GM12892 (cell line): ENCODE data around the gene ZNF423.

ENCODE experiments used
- DNase-seq: peaks from one replicate; pipeline ENCODE4 v3.0.0; 2011; ENCODE audit not compliant: insufficient read length
- FAIRE-seq: peaks from 2 replicates; lab custom pipeline; 2011; peaks lifted over from hg19 to GRCh38; lab: Jason Lieb, UNC
- POLR2A ChIP-seq: IDR thresholded peaks from 2 replicates; pipeline ENCODE4 v1.6.1; 2011; ENCODE audit warnings: low read depth, low read length, control low read depth
- POLR2AphosphoS5 ChIP-seq: IDR thresholded peaks from 2 replicates; pipeline ENCODE4 v1.6.1; 2011; ENCODE audit warnings: low read depth, low read length, control low read depth
- TAF1 ChIP-seq: IDR thresholded peaks from 2 replicates; pipeline ENCODE4 v1.6.1; 2011; ENCODE audit warnings: low read depth, mild to moderate bottlenecking, control low read depth, low read length, borderline replicate concordance

ZNF423 gene

DNA sequence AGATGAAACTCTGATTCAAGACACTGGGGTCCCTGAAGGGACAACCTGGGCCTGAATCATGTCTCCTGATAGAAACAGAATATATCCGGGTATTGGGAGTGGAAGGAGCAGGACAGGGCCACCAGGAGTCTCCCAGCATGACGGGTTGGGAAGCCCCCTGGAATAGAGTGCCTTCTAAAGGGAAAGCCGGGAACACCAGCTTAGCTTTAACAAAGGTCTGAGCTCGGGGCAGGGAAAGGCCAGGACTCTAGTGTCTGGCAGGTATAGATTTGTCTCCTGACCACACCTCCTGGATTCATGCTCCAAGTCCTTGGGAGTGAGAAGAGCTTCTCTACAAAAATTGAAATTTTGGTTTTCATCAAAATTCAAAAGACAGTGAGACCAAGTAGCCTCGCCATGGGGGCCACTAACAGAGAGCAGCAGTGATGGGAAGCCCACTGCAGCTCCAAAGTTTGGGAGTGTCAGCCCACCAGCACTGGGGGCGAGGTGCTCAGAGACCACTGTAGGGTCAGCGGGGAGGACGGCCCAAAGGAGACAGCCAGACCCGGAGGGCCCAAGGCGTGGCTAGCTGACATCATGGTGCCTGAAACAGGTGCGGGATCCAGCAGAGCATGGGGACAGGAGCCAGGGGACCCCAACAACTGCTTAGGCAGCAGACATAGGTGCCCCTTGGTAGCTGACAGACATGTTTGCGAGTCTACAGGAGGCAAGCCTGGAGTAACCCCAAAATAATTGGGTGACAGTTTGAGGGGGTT, 401.3 kb downstream of the ZNF423 start:
- TF ChIP-seq TAF1: no peak
- TF ChIP-seq POLR2A: no peak
- TF ChIP-seq POLR2AphosphoS5: no peak
- FAIRE-seq: no peak
- no peak for DNase-seq

DNA sequence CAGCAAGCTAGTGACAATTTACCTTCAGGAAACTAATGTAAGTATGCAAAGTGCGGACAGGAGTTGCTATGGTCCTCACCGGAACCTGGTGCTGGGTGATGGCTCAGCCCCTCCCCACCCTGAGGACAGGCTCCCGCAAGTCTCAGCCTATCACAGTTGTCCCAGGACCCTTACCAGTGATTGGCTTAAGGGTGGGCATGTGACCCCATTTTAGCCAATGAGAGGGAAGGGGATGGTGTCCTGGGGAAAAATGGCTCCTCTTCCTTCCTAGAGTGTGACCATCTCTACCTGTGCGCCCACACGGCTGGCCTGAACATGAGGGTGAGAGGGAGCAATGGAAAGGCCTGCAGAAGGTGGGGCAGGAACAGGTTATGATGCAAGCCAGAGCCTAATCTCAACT, 401.9 kb downstream of the ZNF423 start:
- TF ChIP-seq TAF1 (no peak), POLR2A (no peak)
- DNase-seq: no peak

DNA sequence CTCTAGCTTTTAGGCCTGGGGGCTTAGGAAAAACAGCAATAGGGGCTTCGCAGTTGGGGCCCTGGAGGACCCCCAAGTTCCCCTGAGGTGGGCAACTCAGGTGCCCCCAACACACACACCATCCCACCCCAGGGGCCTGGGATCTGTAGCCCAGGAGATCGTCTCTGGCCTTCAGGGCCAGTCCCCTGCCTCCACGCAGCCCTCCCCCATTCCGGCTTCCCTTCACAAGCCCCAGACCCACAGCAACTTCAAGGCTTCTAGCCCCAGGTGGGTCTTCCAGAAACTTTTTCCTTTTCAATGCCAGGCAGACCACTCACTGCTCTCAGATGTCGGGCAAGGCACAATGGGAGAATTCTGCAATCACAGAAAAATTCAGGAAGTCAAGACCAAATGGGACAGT, 402.9 kb downstream of the ZNF423 start:
- no peak for FAIRE-seq
- no peak for DNase-seq
- TF ChIP-seq POLR2AphosphoS5: no peak

More for the DNA sequence above, 401.9 kb downstream of the ZNF423 start:
- no peak for FAIRE-seq

DNA sequence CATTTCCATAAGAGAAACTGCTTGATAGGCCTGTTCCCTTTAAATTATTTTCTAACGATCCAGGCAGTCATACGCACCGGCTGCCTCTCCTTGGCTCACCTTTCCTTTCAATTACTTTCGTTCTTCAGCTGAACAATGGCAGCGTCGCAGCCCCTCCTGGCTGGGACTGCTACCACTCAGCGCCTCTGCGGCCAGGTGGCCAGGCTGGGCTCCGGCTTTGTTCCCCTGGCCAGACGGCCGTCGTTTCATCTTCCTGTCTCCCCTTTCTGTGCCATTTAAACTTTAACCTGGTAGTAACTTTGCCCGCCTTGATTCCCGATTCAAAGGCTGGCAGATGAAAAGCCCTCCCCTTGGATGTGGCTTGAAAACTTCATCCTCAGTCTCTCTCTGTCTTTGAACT, 403.3 kb downstream of the ZNF423 start:
- TF ChIP-seq POLR2A (no peak), POLR2AphosphoS5 (no peak), TAF1 (no peak)
- DNase-seq: no peak
- FAIRE-seq: no peak

DNA sequence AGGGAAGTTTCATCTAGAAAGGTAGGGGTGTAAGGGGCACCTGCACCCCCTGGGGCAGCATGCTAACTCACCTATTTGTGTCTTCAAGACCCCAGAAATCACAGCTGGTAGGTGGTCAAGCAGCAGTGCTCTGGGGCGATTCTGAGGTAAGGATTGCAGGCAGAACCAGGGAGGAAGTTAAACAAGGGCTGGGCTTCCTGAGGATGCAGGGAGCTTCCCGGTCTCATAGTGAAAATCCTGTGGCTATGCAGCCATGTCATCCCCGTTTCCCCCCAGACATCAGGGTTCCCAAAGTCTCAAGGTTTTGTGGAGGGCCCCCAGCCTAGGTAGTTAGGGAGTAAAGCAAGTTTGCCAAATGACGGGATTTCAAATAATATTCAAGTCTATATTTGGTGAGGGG, 403.8 kb downstream of the ZNF423 start:
- no peak for FAIRE-seq
- TF ChIP-seq POLR2AphosphoS5 (no peak), POLR2A (no peak), TAF1 (no peak)
- no peak for DNase-seq

DNA sequence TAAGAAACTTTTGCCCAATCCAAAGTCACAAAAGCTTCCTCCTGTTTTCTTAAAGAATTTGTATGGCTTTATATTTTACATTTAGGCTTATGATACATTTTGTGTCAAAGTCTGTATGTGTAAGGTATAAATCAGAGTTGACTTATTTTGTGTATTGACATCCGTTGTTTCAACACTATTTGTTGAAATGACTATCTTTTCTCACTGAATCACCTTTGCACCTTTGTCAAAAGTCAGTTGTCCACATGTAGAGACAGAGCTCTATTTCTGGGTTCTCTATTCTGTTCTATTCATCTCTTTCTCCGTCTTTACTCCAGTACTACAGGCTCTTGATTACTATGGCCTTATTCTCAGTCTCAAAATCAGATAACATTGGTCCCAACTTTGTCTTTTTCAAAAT, 409.1 kb downstream of the ZNF423 start:
- no peak for TF ChIP-seq POLR2AphosphoS5
- TF ChIP-seq POLR2A: no peak
- TF ChIP-seq TAF1: no peak
- DNase-seq: no peak
- no peak for FAIRE-seq

DNA sequence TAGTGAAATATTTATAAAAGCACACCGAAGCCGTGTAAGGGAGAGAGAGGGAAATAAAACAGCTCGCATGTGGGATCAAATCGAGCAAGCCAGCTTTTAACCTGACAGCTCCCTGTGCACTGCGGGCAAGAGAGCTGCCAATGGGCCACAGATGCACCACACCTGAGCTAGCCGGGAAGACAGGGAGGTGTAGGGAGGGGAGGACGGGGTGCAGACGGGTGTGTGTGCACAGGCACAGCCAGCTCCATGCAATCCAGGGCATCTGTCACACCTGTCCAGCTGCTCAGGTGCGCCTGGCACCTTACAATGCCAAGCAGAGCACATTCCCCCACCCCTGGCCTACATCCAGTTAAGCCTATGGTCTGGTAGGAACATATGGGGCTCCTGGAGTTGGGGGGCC, 412.3 kb downstream of the ZNF423 start:
- DNase-seq (no peak), FAIRE-seq (no peak)
- TF ChIP-seq POLR2AphosphoS5: no peak
- no peak for TF ChIP-seq TAF1
- no peak for TF ChIP-seq POLR2A

DNA sequence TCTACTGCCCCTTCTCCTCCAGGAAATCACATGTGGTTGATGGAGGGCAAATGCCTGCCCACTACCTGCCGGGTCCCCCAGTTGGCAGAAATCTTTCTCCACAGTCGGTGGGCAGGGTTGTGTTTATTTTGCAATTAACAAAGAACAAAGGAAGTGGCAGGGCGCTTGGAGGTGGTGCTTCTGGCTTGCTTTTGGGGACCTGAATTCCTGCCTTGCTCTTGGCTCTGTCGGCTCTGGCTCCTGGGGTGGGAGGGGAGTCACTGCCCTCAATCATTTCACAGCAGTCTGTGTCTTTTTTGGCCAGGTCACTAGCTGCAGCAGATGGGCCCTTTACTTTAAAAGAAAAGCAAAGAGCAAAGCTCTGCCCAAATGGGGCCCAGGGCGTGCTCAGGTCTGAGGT, 413.1 kb downstream of the ZNF423 start:
- no peak for DNase-seq
- no peak for FAIRE-seq
- TF ChIP-seq TAF1 (no peak), POLR2AphosphoS5 (no peak), POLR2A (no peak)

DNA sequence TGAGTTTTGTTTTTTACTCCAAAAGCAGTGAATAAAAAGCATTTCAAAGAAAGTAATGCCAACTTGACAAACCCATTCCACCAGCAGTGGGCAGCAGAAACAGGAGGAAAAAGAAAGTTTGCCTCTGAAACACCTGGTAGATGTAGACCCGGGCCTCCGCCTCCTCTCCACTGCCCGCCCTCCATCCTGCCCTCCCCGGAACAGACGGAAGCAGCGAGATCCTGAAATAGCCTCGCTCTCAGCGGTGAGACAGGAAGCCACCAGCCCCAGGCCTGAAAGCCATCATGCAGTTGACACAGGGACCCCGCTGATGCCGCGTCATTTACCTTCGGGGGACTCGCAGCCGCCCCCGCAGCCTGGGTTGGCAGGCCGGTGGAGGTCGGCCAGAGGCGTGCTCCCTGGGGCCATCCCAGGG, 414.5 kb downstream of the ZNF423 start:
- TF ChIP-seq POLR2A (peak; percentile 72; the same call in 1 of the 2 replicates), POLR2AphosphoS5 (peak; percentile 63), TAF1 (no peak)
- DNase-seq (peak; percentile 74), FAIRE-seq (peak; percentile 96)

DNA sequence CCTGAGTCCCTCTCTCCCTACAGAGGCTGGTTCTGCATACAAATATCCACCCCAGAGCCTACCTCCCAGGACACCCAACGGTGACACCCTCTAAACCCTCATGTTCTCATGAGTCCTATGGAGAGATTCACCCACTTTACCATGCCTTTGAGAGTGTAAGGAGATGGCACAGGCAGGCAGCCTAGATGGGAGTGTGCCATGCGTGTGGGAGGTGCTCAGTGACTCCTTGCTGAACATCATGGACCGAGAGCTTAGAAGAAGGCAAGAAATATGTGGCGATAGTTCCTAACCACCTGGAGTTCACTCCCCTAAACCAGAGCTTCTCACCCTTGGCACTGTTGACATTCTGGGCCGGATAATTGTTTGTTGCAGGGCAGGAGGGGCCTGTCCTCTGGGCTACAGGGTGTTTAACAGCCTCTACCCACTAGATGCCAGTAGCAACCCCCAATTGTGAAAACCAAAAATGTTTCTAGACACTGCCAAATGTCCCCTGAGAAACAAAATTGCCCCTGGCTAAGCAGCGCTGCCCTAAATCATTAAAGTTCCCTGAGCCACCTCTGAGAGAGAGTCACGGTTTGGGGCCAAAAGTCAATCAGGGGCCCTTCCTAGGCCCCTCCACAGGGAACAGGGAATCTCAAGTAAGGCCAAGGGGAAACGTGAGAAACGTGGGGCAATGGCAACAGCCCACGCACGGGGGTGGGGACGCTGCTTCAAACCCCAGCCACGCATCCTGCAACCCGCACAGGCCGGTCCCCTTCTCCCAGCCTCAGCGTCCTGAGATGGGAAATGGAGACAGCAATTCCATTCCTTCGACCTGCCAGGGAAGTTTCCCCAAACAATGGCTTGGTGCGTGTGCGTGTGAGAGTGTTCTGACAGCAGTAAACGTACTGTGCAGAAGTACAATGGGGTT, 415.5 kb downstream of the ZNF423 start:
- FAIRE-seq: peak; percentile 58
- TF ChIP-seq TAF1: no peak
- no peak for TF ChIP-seq POLR2AphosphoS5
- TF ChIP-seq POLR2A: no peak
- no peak for DNase-seq

DNA sequence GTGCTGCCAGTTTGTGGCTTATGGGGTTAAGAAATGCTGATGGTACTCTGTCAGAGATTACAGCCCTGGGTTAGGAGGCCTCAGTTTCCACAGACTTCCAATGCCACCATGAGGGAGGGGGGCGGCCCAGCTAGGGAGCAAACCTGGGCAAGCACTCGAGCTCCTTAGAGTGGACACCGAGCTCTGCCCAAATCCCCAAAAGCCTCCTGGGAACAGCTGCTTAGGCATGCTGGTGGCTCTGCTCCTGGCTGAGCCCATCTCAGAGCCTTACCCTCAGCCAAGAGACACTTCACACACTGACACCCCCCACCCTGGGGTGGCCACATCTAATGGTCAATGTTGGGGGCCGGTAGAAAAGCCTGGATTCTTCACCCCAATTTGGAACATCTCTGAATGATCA, 416.2 kb downstream of the ZNF423 start:
- TF ChIP-seq POLR2AphosphoS5 (no peak), TAF1 (no peak), POLR2A (no peak)
- DNase-seq: no peak
- no peak for FAIRE-seq
